B cell (primary cell): ENCODE results near the gene BUB3. TPM values are rescaled to one million over a fixed set of nuclear protein-coding genes. Genes with fewer than 3 reads are reported as not detected.
A peak's percentile ranks its signal among the peaks of the same experiment; 100 is the strongest.

Experiments used
- ATAC-seq: fragments of 200-7000 bp; cut with Tn5 transposase; one replicate; pipeline ENCODE4 v1.10.0; 2021; ENCODE audit warnings: low read depth, mild to moderate bottlenecking, moderate number of reproducible peaks, moderate library complexity
- CTCF ChIA-PET: fragments of 350-600 bp; sonication (Branson Sonifier 250); formaldehyde crosslinking; loops from one replicate; lab custom pipeline; 2021; ENCODE audit warnings: antibody characterized with exemption, inconsistent platforms; lab: Charles Lee
- POLR2A ChIA-PET: fragments of 350-600 bp; sonication (Branson Sonifier 250); formaldehyde crosslinking; loops from one replicate; lab custom pipeline; 2021; ENCODE audit warnings: antibody characterized with exemption; lab: Charles Lee
- DNase-seq: peaks from one replicate; pipeline ENCODE4 v3.0.0; 2013
- H2AFZ ChIP-seq: 2 replicates; pipeline ENCODE4 v1.6.1; 2012; ENCODE audit warnings: mild to moderate bottlenecking, low read depth, low read length; ENCODE audit not compliant: insufficient read depth, poor library complexity, severe bottlenecking
- H3K27ac ChIP-seq, 2 donors: 1 replicate in 1 of 2; 2 replicates in 1 of 2; pipeline ENCODE4 v1.5.1; 2012 to 2013; ENCODE audit warnings: low read length in 2 of 2, mild to moderate bottlenecking in 2 of 2, moderate library complexity in 1 of 2
- H3K27me3 ChIP-seq, 4 experiments: fragments of 200-600 bp in 1 of 4; sonication (generic) in 1 of 4; replicated peaks in 1 of 4; 1 replicate in 2 of 4; 2 replicates in 2 of 4; pipeline versions ENCODE4 v1.6.1 to v1.7.0; 2013 to 2016; ENCODE audit warnings: low read length in 3 of 4, mild to moderate bottlenecking in 2 of 4, mixed read lengths in 1 of 4, moderate library complexity in 1 of 4; ENCODE audit not compliant: insufficient read depth in 4 of 4, control insufficient read depth in 3 of 4; ENCODE audit errors: control extremely low read depth in 1 of 4
- H3K36me3 ChIP-seq, 2 experiments: replicated peaks in 1 of 2; 1 replicate in 1 of 2; 2 replicates in 1 of 2; pipeline versions ENCODE4 v1.6.1 to v1.7.1; 2013; ENCODE audit warnings: low read length in 1 of 2; ENCODE audit not compliant: insufficient read depth in 2 of 2, control insufficient read depth in 1 of 2; ENCODE audit errors: control extremely low read depth in 1 of 2, extremely low read depth in 1 of 2
- H3K4me1 ChIP-seq, 2 donors: fragments of 200-600 bp in 1 of 2; sonication (generic) in 1 of 2; 1 replicate in 1 of 2; 2 replicates in 1 of 2; pipeline versions ENCODE4 v1.5.1 to v1.6.1; 2013 to 2017; ENCODE audit warnings: low read length in 2 of 2; ENCODE audit not compliant: control insufficient read depth in 2 of 2, insufficient read depth in 2 of 2
- H3K4me2 ChIP-seq: replicated peaks from 2 replicates; pipeline ENCODE3; 2012; ENCODE audit warnings: mild to moderate bottlenecking, low read depth, low read length; ENCODE audit not compliant: poor library complexity, severe bottlenecking
- H3K4me3 ChIP-seq, 5 experiments: fragments of 200-600 bp in 1 of 5; sonication (generic) in 1 of 5; 1 replicate in 3 of 5; 2 replicates in 2 of 5; pipeline versions ENCODE4 v1.5.1 to v1.7.0; 2011 to 2016; ENCODE audit warnings: low read length in 4 of 5, mild to moderate bottlenecking in 4 of 5, low read depth in 2 of 5, control low read depth in 1 of 5, moderate library complexity in 1 of 5; ENCODE audit not compliant: insufficient read depth in 1 of 5; ENCODE audit errors: control extremely low read depth in 1 of 5, extremely low read depth in 1 of 5
- H3K79me2 ChIP-seq: fragments of 200-600 bp; sonication (generic); one replicate; pipeline ENCODE4 v1.6.0; 2016; ENCODE audit warnings: low read length; ENCODE audit not compliant: control insufficient read depth, insufficient read depth
- H3K9ac ChIP-seq: fragments of 200-600 bp; sonication (generic); 2 replicates; pipeline ENCODE4 v1.6.1; 2017; ENCODE audit warnings: mild to moderate bottlenecking, low read length, moderate library complexity
- H3K9me3 ChIP-seq, 3 donors: one replicate each; pipeline versions ENCODE4 v1.6.1 to v1.7.1; 2013; ENCODE audit warnings: low read length in 2 of 3; ENCODE audit not compliant: control insufficient read depth in 2 of 3, insufficient read depth in 1 of 3; ENCODE audit errors: control extremely low read depth in 1 of 3
- H4K20me1 ChIP-seq: 2 replicates; pipeline ENCODE4 v1.6.0; 2012; ENCODE audit warnings: mild to moderate bottlenecking, low read length; ENCODE audit not compliant: insufficient read depth, control insufficient read depth, poor library complexity, severe bottlenecking
- H3K27ac Mint-ChIP-seq: one replicate; pipeline ENCODE4 v1.8.0; 2021; ENCODE audit warnings: mixed read lengths
- H3K27me3 Mint-ChIP-seq: one replicate; pipeline ENCODE4 v1.8.0; 2021; ENCODE audit warnings: mixed read lengths
- H3K4me1 Mint-ChIP-seq: one replicate; pipeline ENCODE4 v1.8.0; 2021; ENCODE audit warnings: mixed read lengths
- H3K4me3 Mint-ChIP-seq: one replicate; pipeline ENCODE4 v1.8.0; 2021; ENCODE audit warnings: mixed read lengths
- H3K9me3 Mint-ChIP-seq: one replicate; pipeline ENCODE4 v1.8.0; 2022; ENCODE audit warnings: mixed read lengths; ENCODE audit not compliant: insufficient read depth
- CTCF ChIP-seq: fragments of 200-600 bp; IDR thresholded peaks from one replicate; pipeline ENCODE4 v1.8.0; 2022; ENCODE audit warnings: antibody characterized with exemption, mild to moderate bottlenecking
- EZH2 ChIP-seq: IDR thresholded peaks from 2 replicates; pipeline ENCODE4 v1.6.1; 2012; ENCODE audit warnings: borderline replicate concordance, low read depth, mild to moderate bottlenecking, moderate library complexity, low read length; ENCODE audit not compliant: insufficient read depth, poor library complexity, severe bottlenecking
- WGBS: methylation state at CpG from one replicate; pipeline ENCODE4 v1.1.5; 2013; ENCODE audit warnings: missing lambda C conversion rate; ENCODE audit not compliant: insufficient coverage; 5-methylcytosine and 5-hydroxymethylcytosine counted together
- intact Hi-C: fragments of 100-400 bp; cut with micrococcal nuclease; formaldehyde crosslinking; loops from one replicate; pipeline ENCODE4 v1.10.0; 2022
- polyA plus RNA-seq: library from polyadenylated mRNA; depleted of rRNA; stranded (reverse); fragments of >200 nt; gene quantifications from 2 replicates; pipeline ENCODE4 v1.2.3, GENCODE V29; 2012
- total RNA-seq, 2 donors: library from RNA; stranded (reverse); fragments of 120-200 nt in 1 of 2; gene quantifications; 1 replicate in 1 of 2; 2 replicates in 1 of 2; pipeline versions ENCODE4 v1.2.3 to v1.2.4, GENCODE V29; 2013 to 2022

The BUB3 gene
- total and polyA plus RNA-seq, 2 donors (not counting 1 experiment from before 2014, with no cell fraction given), result 112 to 113 TPM

GRCh38 chr10:123148414-123149161, 5.6 kb upstream of the BUB3 start:
- H3K4me2 ChIP-seq, result peak overlapping the region; percentile 78
- H2AFZ ChIP-seq, result peak overlapping the region; percentile 20
- peaks cover 64 to 74% of the 10 kb centered on the region in 2 donors for H3K4me1 ChIP-seq
- ATAC-seq (no peak), DNase-seq (peak; percentile 51)
- Mint-ChIP-seq H3K4me3 (peak overlapping the region; percentile 76), H3K4me1 (peaks cover 56% of the 10 kb centered on the region), H3K27ac (peak overlapping the region; percentile 82), H3K9me3 (no peaks in the 10 kb centered on the region), H3K27me3 (peaks cover 58% of the 10 kb centered on the region)
- intact Hi-C loops, result loop anchor here (1.0 kb wide), 1 partner anchor 15 kb away; no protein-coding TSS in a partner anchor
- H3K36me3 ChIP-seq, result no peaks in the 10 kb centered on the region
- ChIA-PET CTCF (no interaction called here), POLR2A (interaction anchor here (1.6 kb wide), 1 partner anchor 15 kb away, joined by 3 read pairs; no protein-coding TSS in a partner anchor)
- peaks cover 3 to 79% (median 13%) of the 10 kb centered on the region in 3 donors for H3K9me3 ChIP-seq
- peaks cover 0 to 94% (median 77%) of the 10 kb centered on the region in 4 experiments for H3K27me3 ChIP-seq
- no peak for TF ChIP-seq CTCF
- TF ChIP-seq EZH2, result peak; percentile 83
- no peaks in the 10 kb centered on the region for H3K79me2 ChIP-seq
- H3K27ac ChIP-seq, result no peak overlapping the region
- WGBS, result 10% methylated on average over 55 of the region's 55 CpGs
- peak overlapping the region in 2 of 5 experiments; percentile 8 to 56 for H3K4me3 ChIP-seq
- H4K20me1 ChIP-seq, result peaks cover 5% of the 10 kb centered on the region
- H3K9ac ChIP-seq, result peak overlapping the region; percentile 32

- H4K20me1 ChIP-seq, result peaks cover 5% of the 10 kb centered on the region
- intact Hi-C loops, result loop anchor here (1.0 kb wide), 1 partner anchor 16 kb away; no protein-coding TSS in a partner anchor
- Mint-ChIP-seq H3K27me3 (peaks cover 52% of the 10 kb centered on the region), H3K27ac (peak overlapping the region; percentile 82), H3K4me3 (peak overlapping the region; percentile 76), H3K4me1 (peaks cover 62% of the 10 kb centered on the region), H3K9me3 (no peaks in the 10 kb centered on the region)
- peak overlapping the region; percentile 74 for H2AFZ ChIP-seq
- 12% methylated on average over 10 of the region's 12 CpGs for WGBS
- TF ChIP-seq EZH2 (peak; percentile 70), CTCF (no peak)
- H3K27me3 ChIP-seq, result peaks cover 0 to 88% (median 72%) of the 10 kb centered on the region in 4 experiments
- peak overlapping the region in 2 of 5 experiments; percentile 43 to 56 for H3K4me3 ChIP-seq
- peak overlapping the region; percentile 78 for H3K4me2 ChIP-seq
- ATAC-seq (no peak), DNase-seq (no peak)
- peaks cover 68 to 77% of the 10 kb centered on the region in 2 donors for H3K4me1 ChIP-seq
- H3K36me3 ChIP-seq, result no peaks in the 10 kb centered on the region
- CTCF ChIA-PET, result interaction anchor here (0.9 kb wide), 1 partner anchor 15 kb away, joined by 3 read pairs; no protein-coding TSS in a partner anchor
- H3K9ac ChIP-seq, result peak overlapping the region; percentile 44
- H3K27ac ChIP-seq, result no peak overlapping the region
- POLR2A ChIA-PET, result interaction anchor here (1.6 kb wide), 1 partner anchor 15 kb away, joined by 3 read pairs; no protein-coding TSS in a partner anchor
- H3K9me3 ChIP-seq, result peaks cover 3 to 74% (median 12%) of the 10 kb centered on the region in 3 donors
- no peaks in the 10 kb centered on the region for H3K79me2 ChIP-seq
Observed at GRCh38 chr10:123149162-123149567, 5.0 kb upstream of the BUB3 start.
